Pancreas (tissue), 10 donors: ENCODE data around the gene CNIH2. TPM values are rescaled to one million over a fixed set of nuclear protein-coding genes. Genes with fewer than 3 reads are reported as not detected.
A peak's percentile ranks its signal among the peaks of the same experiment; 100 is the strongest.

ENCODE experiments used
- ATAC-seq, 4 donors: fragments of 200-7000 bp; cut with Tn5 transposase; one replicate each; pipeline versions ENCODE4 v1.8.0 to v1.9.1; 2020; ENCODE audit warnings: mild to moderate bottlenecking in 4 of 4, moderate library complexity in 4 of 4
- DNase-seq, 6 donors: peaks; one replicate each; pipeline ENCODE4 v3.0.0-alpha.2; 2020
- FAIRE-seq: peaks from 2 replicates; lab custom pipeline; 2012; peaks lifted over from hg19 to GRCh38; lab: Jason Lieb, UNC
- H3K27ac ChIP-seq, 4 donors: fragments of 200-600 bp; sonication (generic); 1 replicate in 3 of 4; 2 replicates in 1 of 4; pipeline versions ENCODE4 v1.5.0 to v1.8.0; 2020
- H3K27me3 ChIP-seq, 4 donors: fragments of 200-600 bp; one replicate each; pipeline ENCODE4 v1.8.0; 2021
- H3K36me3 ChIP-seq, 3 donors: fragments of 200-600 bp; sonication (generic) in 1 of 3; one replicate each; pipeline versions ENCODE4 v1.5.0 to v1.8.0; 2020 to 2021
- H3K4me1 ChIP-seq, 3 donors: fragments of 200-600 bp; one replicate each; pipeline ENCODE4 v1.8.0; 2021
- H3K4me3 ChIP-seq, 4 donors: fragments of 200-600 bp; sonication (generic) in 2 of 4; one replicate each; pipeline versions ENCODE4 v1.5.0 to v1.8.0; 2020 to 2021
- H3K9me3 ChIP-seq, 4 donors: fragments of 200-600 bp; one replicate each; pipeline ENCODE4 v1.8.0; 2021
- CTCF ChIP-seq, 4 donors: fragments of 200-600 bp; sonication (generic) in 3 of 4; IDR thresholded peaks; one replicate each; pipeline versions ENCODE4 v1.5.0 to v1.8.0; 2021; ENCODE audit warnings: antibody characterized with exemption in 4 of 4
- WGBS, 2 donors: extraction: QIAGEN DNeasy Blood & Tissue Kit; methylation state at CpG; one replicate each; pipeline ENCODE4 v1.1.7; 2013; 5-methylcytosine and 5-hydroxymethylcytosine counted together
- intact Hi-C, 3 donors: fragments of 100-400 bp; cut with DNase I; formaldehyde crosslinking; loops; one replicate each; pipeline versions ENCODE4 v1.11.1 to v1.14.2; 2022
- polyA plus RNA-seq, 2 donors: library from polyadenylated mRNA; stranded (reverse); fragments of 200-250 nt; gene quantifications; one replicate each; pipeline ENCODE4 v1.2.3, GENCODE V29; 2013
- total RNA-seq, 6 donors: library from RNA; stranded (reverse); fragmentation: NEBNext Ultra II Directional in 4 of 6; extraction: Animal tissue kit (Norgen Biotek cat#: 25700) in 4 of 6; gene quantifications; one replicate each; pipeline versions ENCODE4 v1.2.1 to v1.2.4, GENCODE V29; 2021 to 2023
- donor health status: healthy with polysubstance abuse.
- donor health status: DM: no; HTN: no; CAD: no; lungs with moderate emphysema.
- donor health status: DM: no; HTN: no; CAD: no.
- donor health status: control.
- donor health status: control.
- donor health status: Bipolar disorder and iron deficiency.
- donor health status: DM: yes; HTN: yes; CAD: no.
- donor health status: DM: no; HTN: no; CAD: no.
- donor health status: DM: no; HTN: no; CAD: no.
- donor health status: DM: yes; HTN: yes; CAD: no.

Gene CNIH2
- total and polyA plus RNA-seq, 8 donors: 0.83 to 34.3 (median 3.8) TPM

- Histone ChIP-seq H3K27ac (no peak within 1 kb of the TSS), H3K4me3 (peak within 1 kb of the TSS; percentile 30 to 64 (median 44)), H3K9me3 (no peaks in the 10 kb centered on the region), H3K36me3 (no peaks in the 10 kb centered on the region), H3K27me3 (no peaks in the 10 kb centered on the region), H3K4me1 (peaks cover 0 to 17% (median 15%) of the 10 kb centered on the region in 3 donors)
- TF ChIP-seq CTCF (IDR thresholded peaks at IDR 0.05): no peak
- peak in 3 of 6 donors; percentile 64 to 81 (median 75) for DNase-seq
- 1 to 3% methylated on average over 46 to 95 of the region's 95 CpGs for WGBS, 2 donors
- ATAC-seq: no peak
- no peak for FAIRE-seq
- intact Hi-C loops: no loop called here
Measured at GRCh38 chr11:66291706-66292542, 13.9 kb downstream of the CNIH2 start, which contains the start of gene TMEM151A. Gene TMEM151A, plus strand, starts transcription at chr11:66291894. Its CDS starts 120 bp downstream, at chr11:66292014.

- peak in 1 of 6 donors; percentile 2 for DNase-seq
- no peak for FAIRE-seq
- intact Hi-C loops: no loop called here
- 42 to 52% methylated on average over 14 to 17 of the region's 17 CpGs for WGBS, 2 donors
- no peak for ATAC-seq
- peak overlapping the region in 1 of 4 donors; percentile 64 for H3K4me3 ChIP-seq
- no peaks in the 10 kb centered on the region for H3K27me3 ChIP-seq
- H3K4me1 ChIP-seq: peaks cover 0 to 14% (median 13%) of the 10 kb centered on the region in 3 donors
- no peaks in the 10 kb centered on the region for H3K36me3 ChIP-seq
- no peak for TF ChIP-seq CTCF (IDR thresholded peaks at IDR 0.05)
- H3K27ac ChIP-seq: no peak overlapping the region
- no peaks in the 10 kb centered on the region for H3K9me3 ChIP-seq
Measured at GRCh38 chr11:66292543-66293332, 14.8 kb downstream of the CNIH2 start.

GRCh38 chr11:66293352-66293751 lies 15.4 kb downstream of the CNIH2 start:
- H3K9me3 ChIP-seq: no peaks in the 10 kb centered on the region
- 80 to 96% methylated on average over 4 of the region's 4 CpGs for WGBS, 2 donors
- DNase-seq: peak in 1 of 6 donors; percentile 2
- no peak for TF ChIP-seq CTCF (IDR thresholded peaks at IDR 0.05)
- intact Hi-C loops: no loop called here
- no peak for ATAC-seq
- no peaks in the 10 kb centered on the region for H3K27me3 ChIP-seq
- H3K4me3 ChIP-seq: no peak overlapping the region
- no peak for FAIRE-seq
- no peaks in the 10 kb centered on the region for H3K36me3 ChIP-seq
- H3K27ac ChIP-seq: no peak overlapping the region
- peaks cover 0 to 9% (median 9%) of the 10 kb centered on the region in 3 donors for H3K4me1 ChIP-seq

- FAIRE-seq (no peak), DNase-seq (peak in 2 of 6 donors; percentile 1 to 58), ATAC-seq (no peak)
- Histone ChIP-seq H3K4me3 (no peak overlapping the region), H3K4me1 (peaks cover 0 to 9% (median 9%) of the 10 kb centered on the region in 3 donors), H3K27ac (no peak overlapping the region), H3K36me3 (no peaks in the 10 kb centered on the region), H3K9me3 (no peaks in the 10 kb centered on the region), H3K27me3 (no peaks in the 10 kb centered on the region)
- WGBS, 2 donors: 83 to 88% methylated on average over 28 to 30 of the region's 30 CpGs
- intact Hi-C loops: no loop called here
- TF ChIP-seq CTCF (IDR thresholded peaks at IDR 0.05): no peak
Measured at GRCh38 chr11:66293777-66294625, 16.0 kb downstream of the CNIH2 start.
